Bronchial epithelial cell (primary cell): ENCODE data around the gene SEC24C. TPM values are rescaled to one million over a fixed set of nuclear protein-coding genes. Genes with fewer than 3 reads are reported as not detected.
A peak's percentile ranks its signal among the peaks of the same experiment; 100 is the strongest.

Experiments
- DNase-seq: peaks from one replicate; pipeline ENCODE4 v3.0.0-alpha.2; 2010; ENCODE audit warnings: low read depth
- FAIRE-seq: peaks from 2 replicates; lab custom pipeline; 2011; peaks lifted over from hg19 to GRCh38; lab: Jason Lieb, UNC
- H3K27me3 ChIP-seq: 2 replicates; pipeline ENCODE4 v1.5.1; 2011; ENCODE audit warnings: low read length; ENCODE audit not compliant: control insufficient read depth, insufficient read depth
- H3K36me3 ChIP-seq: 2 replicates; pipeline ENCODE4 v1.5.1; 2011; ENCODE audit warnings: low read length; ENCODE audit not compliant: control insufficient read depth, insufficient read depth
- H3K4me3 ChIP-seq: 2 replicates; pipeline ENCODE4 v1.5.1; 2011; ENCODE audit warnings: mild to moderate bottlenecking, low read depth, low read length, control low read depth
- total RNA-seq: library from RNA; depleted of rRNA; stranded (reverse); fragments of >200 nt; gene quantifications from 2 replicates; pipeline ENCODE4 v1.2.1, GENCODE V29; 2014
- TF ChIP-seq, protein P1 (sequence below): IDR thresholded peaks from 2 replicates; pipeline ENCODE4 v1.5.1; 2011; ENCODE audit warnings: mild to moderate bottlenecking, moderate library complexity, low read length, control low read depth, inconsistent platforms; ENCODE audit not compliant: insufficient read depth, severe bottlenecking

The SEC24C gene
- total RNA-seq, 1 donor from 2014 or later, result 55.0 TPM

DNA sequence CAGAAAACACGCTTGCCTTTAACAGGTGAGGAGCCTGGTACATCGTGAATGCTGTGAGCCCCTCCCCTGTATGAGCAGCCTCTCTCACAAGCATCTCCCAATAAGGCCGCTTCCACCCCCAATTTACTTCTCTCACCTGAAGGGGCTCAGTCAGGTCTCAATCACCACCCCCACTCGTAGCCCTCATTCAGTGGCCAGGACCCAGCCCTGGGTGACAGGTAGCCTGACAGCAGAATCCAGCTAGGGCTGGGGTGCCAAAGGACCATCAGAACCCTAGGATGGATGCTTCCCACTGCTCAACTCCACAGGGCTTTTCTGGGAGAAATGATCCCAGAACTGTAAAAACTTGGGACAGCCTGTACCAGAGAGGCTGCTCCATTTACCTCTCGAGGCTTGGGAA lies 73.7 kb downstream of the SEC24C start:
- DNase-seq, result no peak
- TF ChIP-seq, protein P1, sequence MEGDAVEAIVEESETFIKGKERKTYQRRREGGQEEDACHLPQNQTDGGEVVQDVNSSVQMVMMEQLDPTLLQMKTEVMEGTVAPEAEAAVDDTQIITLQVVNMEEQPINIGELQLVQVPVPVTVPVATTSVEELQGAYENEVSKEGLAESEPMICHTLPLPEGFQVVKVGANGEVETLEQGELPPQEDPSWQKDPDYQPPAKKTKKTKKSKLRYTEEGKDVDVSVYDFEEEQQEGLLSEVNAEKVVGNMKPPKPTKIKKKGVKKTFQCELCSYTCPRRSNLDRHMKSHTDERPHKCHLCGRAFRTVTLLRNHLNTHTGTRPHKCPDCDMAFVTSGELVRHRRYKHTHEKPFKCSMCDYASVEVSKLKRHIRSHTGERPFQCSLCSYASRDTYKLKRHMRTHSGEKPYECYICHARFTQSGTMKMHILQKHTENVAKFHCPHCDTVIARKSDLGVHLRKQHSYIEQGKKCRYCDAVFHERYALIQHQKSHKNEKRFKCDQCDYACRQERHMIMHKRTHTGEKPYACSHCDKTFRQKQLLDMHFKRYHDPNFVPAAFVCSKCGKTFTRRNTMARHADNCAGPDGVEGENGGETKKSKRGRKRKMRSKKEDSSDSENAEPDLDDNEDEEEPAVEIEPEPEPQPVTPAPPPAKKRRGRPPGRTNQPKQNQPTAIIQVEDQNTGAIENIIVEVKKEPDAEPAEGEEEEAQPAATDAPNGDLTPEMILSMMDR, result no peak
- Histone ChIP-seq H3K36me3 (peaks cover 1% of the 10 kb centered on the region), H3K4me3 (no peak overlapping the region), H3K27me3 (no peaks in the 10 kb centered on the region)
- no peak for FAIRE-seq

DNA sequence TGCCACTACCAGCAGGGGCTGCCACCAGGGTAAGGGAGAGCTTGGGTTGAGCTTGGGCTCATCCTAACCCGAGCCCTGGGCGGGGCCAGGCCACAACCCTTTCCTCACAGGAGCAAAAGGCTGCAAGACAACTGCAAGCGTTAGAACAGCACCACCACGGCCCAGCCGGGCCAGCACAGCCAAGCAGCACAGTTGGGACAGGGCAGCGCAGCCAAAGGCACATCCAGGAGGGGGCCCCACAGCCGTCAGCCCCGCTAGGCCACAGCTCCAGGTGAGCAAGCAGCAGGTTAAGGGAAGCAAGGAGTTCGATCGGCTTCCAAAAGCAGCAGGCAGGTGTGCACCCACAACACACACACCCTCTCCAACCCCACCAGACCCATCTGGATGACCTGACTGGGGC lies 74.2 kb downstream of the SEC24C start:
- Histone ChIP-seq H3K4me3 (no peak overlapping the region), H3K27me3 (no peaks in the 10 kb centered on the region), H3K36me3 (peaks cover 1% of the 10 kb centered on the region)
- DNase-seq (no peak), FAIRE-seq (no peak)
- TF ChIP-seq, protein P1, result no peak

DNA sequence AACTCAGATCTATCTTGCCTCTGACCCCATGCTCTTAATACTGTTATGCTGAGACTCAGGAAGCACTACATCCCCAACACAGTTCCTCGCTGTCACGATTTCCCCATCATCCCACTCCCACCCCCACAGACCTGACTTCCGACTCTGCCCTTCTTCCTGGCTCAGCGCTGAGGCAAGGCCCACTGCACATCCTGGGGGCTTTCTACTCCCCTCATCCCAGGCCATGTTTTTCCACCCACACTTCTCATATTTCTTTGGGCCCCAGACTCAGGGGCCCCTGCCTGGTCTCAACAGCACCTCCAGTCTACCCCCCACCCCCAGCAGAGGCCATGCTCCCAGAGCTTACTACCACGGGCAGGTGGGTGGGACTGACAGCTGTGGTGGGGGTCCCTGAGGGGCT lies 74.9 kb downstream of the SEC24C start:
- no peak overlapping the region for H3K4me3 ChIP-seq

GRCh38 chr10:73819513-73820093 lies 75.4 kb downstream of the SEC24C start:
- H3K36me3 ChIP-seq, result peaks cover 4% of the 10 kb centered on the region
- TF ChIP-seq, protein P1, result peak; percentile 43
- H3K27me3 ChIP-seq, result no peaks in the 10 kb centered on the region
- DNase-seq (peak; percentile 53), FAIRE-seq (no peak)
- H3K4me3 ChIP-seq, result no peak overlapping the region

More for the DNA sequence above, 74.9 kb downstream of the SEC24C start:
- peaks cover 3% of the 10 kb centered on the region for H3K36me3 ChIP-seq
- DNase-seq (no peak), FAIRE-seq (no peak)
- H3K27me3 ChIP-seq, result no peaks in the 10 kb centered on the region
- TF ChIP-seq, protein P1, result no peak

Other genes with a start within 250 kb of the SEC24C start
- 20.6 and 24.7 TPM in 2 replicates for gene PPP3CB, start 248.3 kb upstream of the SEC24C start, total RNA-seq
- 5.8 and 24.5 TPM in 2 replicates for gene USP54, start 153.0 kb upstream of the SEC24C start, total RNA-seq
- gene MYOZ1, start 102.9 kb upstream of the SEC24C start, total RNA-seq, result not detected in 2 replicates
- under 0.01 TPM in 1 of 2 replicates, not detected in the other for gene SYNPO2L, start 88.3 kb upstream of the SEC24C start, total RNA-seq
- gene AGAP5, start 46.3 kb upstream of the SEC24C start, total RNA-seq, result 3.7 and 4.0 TPM in 2 replicates
- gene CHCHD1, start 37.7 kb downstream of the SEC24C start, total RNA-seq, result 13.2 and 25.1 TPM in 2 replicates
- 27.1 and 43.1 TPM in 2 replicates for gene ZSWIM8, start 41.2 kb downstream of the SEC24C start, total RNA-seq
- 5.3 and 10.2 TPM in 2 replicates for gene NDST2, start 67.2 kb downstream of the SEC24C start, total RNA-seq
- gene CAMK2G, start 130.2 kb downstream of the SEC24C start, total RNA-seq, result 13.4 and 16.5 TPM in 2 replicates
- gene PLAU, start 166.8 kb downstream of the SEC24C start, total RNA-seq, result 26.3 and 30.0 TPM in 2 replicates